Smooth muscle cell of the pulmonary artery (primary cell): ENCODE data around the gene MTM1. TPM values are rescaled to one million over a fixed set of nuclear protein-coding genes. Genes with fewer than 3 reads are reported as not detected.

Experiments
- total RNA-seq: library from RNA; depleted of rRNA; stranded (reverse); fragments of >200 nt; gene quantifications from 2 replicates; pipeline ENCODE4 v1.2.3, GENCODE V29; 2014

The MTM1 gene
- 8.0 and 9.4 TPM in 2 replicates for total RNA-seq

GRCh38 chrX:150568320-150569154, at the start of gene MTM1:
Gene MTM1 (plus strand): TSS chrX:150568621. CDS start chrX:150592615, 23,994 bp downstream.

GRCh38 chrX:150692831-150693724, 124.7 kb downstream of the MTM1 start, which contains the start of gene MTMR1:
Gene MTMR1 (plus strand): TSS chrX:150693396. CDS start chrX:150693531, 135 bp downstream.

Other genes starting within 250 kb of the MTM1 start
- gene MAMLD1, start 205.3 kb upstream of the MTM1 start, total RNA-seq = 1.1 and 2.6 TPM in 2 replicates
- 20.2 and 22.8 TPM in 2 replicates for gene MTMR1, start 124.8 kb downstream of the MTM1 start, total RNA-seq